HG03095 (cell line): ENCODE measurements around the gene RENBP.

ENCODE experiments used
- ATAC-seq: cut with Tn5 transposase; IDR thresholded peaks from one replicate; pipeline ENCODE4 v1.9.1; 2021; ENCODE audit warnings: moderate library complexity; ENCODE audit not compliant: unreplicated experiment

The RENBP gene

DNA sequence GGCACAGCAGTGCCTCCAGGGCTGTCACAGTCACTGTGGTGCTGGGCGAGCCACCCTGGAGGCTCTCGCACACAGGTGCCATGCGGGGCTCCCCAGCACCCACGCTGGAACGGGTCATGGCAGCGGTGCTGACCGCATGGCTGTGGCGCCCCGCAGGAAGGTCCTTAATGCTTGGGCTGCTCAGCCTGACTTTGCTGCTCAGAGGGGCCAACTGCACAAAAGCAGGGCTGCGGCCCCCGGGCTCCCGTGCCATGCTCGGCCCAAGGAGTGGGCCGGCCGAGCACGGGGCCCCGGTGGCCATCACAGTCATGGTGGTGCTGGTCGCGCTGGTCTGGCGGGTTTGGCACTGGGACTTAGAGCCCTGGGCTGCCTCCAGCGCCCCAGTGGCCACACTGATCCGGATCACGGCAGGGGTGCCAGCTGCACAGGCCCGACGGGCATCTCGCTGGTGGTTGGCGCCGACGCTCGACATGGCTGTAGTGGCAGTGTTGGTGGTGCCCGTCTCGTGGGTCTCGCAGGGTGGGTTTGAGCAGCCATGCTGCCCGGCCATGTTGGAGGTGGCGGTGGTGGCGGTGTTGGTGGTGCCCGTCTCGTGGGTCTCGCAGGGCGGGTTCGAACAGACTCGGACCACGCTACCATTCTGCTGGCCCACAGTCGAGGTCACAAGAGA is 10.2 kb upstream of the RENBP start:
- no peak for ATAC-seq

DNA sequence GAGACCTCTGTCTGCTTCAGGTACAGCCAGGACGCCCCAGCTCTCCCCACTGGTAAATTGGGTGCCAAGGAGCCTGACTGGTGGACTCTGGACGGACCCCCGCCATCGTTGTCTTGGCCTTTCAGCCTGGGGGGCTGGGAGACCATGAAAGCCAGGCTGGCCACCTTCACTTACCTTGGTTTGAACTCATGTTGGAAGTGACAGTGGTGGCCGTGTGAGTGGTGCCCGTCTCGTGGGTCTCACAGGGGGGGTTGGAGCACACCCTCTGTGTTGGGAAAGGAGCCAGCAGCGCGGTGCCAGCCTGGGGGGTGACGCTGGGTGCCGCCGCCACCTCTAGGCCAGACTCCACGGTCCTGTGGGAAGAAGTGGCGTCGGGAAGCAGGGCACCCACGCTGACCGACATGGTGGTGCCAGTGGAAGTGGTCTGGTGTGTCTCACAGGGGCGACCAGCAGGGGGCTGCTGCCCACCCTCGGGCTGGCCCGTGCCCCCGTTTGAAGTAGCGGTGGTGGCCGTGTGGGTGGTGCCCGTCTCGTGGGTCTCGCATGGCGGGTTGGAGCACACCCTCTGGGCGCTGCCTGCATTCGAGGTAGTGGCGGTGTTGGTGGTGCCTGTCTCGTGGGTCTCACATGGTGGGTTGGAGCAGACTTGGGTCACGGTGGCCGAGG is 9.6 kb upstream of the RENBP start:
- ATAC-seq: no peak

- no peak for ATAC-seq
Measured at GRCh38 chrX:153953342-153953830, 8.9 kb upstream of the RENBP start.

- ATAC-seq: no peak
Measured at GRCh38 chrX:153952373-153953026, 8.1 kb upstream of the RENBP start.

- ATAC-seq: no peak
Measured at GRCh38 chrX:153951683-153952372, 7.4 kb upstream of the RENBP start.

DNA sequence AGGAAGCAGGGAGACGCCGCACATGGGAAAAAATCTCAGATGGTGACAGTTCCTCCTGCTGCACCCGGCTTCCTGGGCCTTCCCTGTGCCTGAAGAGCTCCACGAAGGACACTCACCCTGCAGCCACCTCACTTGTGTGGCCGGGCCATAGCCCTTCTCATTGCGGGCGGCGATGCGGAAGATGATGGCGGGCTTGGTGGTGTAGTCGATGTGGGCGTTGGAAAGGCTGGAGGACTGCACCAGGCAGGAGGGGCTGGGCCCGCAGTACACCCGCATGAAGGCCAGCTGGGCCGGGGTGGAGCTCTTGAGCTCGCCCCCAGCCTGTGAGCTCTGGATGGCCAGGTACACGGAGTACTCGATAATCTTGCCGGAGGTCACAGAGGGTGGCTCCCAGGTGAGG is 5.7 kb upstream of the RENBP start:
- ATAC-seq: no peak

DNA sequence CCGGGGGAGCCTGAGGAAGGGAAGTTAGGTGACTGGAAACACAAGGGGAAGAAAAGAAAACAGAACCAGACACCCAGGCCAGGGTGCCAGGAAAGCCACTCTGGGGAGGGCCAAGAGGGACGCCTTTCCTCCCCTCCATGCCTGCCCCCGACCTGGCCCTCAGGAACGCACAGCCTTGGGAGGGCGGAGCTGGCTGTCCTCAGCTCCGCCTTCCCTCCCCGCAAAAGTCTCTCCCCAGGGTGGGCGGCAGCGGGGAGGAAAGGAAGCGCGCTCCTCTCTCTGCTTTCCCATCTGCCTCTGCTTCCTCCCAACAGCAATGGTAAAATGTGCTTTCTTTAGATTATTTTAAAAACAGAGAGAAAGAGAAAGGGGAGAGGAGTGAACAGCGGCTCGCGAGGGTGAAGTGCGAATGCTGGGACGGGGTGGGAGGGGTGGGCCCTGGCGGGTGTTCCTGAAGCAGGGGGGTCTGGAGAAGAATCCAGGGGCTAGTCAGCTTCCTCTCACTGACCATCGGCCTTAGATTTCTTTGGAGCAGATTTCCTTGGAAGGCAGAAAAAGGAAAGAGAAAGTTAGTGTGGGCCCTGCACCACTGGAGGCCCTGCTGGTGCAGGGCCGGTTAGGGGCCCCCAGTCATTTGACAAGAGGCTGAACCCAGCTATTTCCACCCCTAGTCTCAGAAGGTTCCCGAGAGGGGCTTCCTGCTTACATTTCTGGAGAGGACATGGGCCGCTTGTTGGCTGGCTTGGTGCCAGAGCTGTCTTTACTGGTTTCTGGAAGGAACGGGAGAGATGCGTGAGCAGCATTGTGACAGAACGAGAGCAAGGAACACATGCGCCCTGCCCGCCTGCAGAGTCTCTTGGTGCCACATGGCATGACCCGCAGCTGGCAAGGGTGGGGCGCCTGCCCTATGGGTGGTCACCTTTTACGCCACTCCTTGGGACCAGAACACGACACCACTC is 4.7 kb upstream of the RENBP start:
- no peak for ATAC-seq

GRCh38 chrX:153948002-153948466 is 3.6 kb upstream of the RENBP start:
- no peak for ATAC-seq

DNA sequence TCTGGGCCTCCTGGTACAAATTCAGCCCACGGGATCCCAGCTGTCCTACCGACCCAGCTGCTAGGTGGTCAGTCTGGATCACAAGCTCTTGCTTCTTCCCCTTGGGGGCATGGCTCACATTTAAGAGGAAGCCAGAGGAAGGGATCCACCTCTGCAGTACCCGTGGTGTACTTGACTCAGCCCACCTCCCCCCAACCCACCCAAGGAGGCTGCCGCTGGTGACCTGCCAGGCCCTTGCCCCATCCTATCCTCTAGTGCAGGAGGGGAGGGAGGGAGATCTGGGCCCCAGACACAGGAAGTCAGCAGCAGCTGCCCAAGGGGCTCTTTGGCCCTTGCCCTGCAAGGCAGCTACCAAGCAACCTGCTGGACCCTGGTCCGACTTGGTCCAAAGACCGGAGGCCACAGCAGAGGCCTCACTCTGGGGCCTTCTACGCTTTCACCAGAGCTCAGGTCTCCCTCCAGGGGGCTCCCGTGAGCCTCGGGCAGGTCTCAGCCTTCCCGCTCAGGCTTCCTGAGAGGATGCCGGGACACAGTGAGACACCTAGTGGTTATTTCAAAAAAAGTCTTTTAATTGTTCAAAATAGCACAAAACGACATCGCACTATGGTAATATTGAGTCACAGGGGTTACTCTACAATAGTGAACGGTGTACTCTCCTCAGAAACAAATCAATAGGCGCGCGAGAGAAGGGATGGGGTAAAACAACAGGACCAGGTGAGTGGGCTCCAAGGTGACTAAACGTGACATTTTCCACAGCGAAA is 2.7 kb upstream of the RENBP start:
- peak; percentile 58 for ATAC-seq

DNA sequence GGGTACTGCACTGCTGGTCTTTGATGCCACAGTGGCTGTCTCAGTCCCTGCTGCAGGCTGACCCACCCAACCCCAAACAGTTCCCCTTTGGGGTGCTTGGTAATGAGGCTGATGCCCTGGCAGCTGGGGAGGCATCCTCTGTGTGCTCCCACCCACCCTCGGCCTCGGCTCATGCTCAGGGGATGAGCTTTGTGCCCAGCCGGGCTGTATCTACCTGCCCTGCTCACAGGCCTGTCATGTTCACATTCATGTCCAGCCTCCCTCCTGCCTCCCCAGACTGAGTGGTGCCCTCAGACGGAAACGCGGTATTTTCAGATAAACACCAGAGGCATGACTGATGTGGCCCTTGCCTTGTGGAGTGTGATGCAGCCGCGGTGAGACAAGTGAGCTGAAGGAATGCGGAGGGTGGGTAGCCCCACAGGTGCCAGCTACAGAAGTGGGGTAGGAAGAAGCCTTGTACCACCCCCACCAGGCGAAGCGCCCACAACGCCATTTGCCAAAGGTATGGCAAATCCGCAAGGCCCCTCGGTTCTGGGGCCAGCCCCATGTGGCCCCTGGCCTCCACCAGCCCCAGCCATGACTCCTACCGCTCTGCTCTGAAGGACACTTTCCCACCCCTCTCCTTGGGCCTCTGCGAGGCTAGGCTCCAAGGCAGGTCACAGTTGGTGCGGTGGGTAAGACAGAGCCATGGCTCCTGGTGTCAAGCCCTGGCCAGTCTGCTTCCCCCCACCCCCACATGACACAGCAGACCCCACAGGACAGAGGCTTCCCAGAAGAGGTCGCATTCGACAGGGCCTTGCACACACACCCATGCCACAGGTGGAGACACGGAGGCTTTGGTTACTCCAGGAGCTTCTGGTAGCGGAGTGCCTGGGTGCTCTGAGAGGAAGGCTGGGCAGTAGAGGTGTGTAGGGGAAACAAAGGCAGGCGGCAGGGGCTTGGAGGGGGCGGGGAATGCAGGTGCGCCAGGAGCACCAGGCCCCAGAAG is 1.8 kb upstream of the RENBP start:
- no peak for ATAC-seq

- no peak for ATAC-seq
Measured at GRCh38 chrX:153944800-153945150, 332 bp upstream of the RENBP start.

DNA sequence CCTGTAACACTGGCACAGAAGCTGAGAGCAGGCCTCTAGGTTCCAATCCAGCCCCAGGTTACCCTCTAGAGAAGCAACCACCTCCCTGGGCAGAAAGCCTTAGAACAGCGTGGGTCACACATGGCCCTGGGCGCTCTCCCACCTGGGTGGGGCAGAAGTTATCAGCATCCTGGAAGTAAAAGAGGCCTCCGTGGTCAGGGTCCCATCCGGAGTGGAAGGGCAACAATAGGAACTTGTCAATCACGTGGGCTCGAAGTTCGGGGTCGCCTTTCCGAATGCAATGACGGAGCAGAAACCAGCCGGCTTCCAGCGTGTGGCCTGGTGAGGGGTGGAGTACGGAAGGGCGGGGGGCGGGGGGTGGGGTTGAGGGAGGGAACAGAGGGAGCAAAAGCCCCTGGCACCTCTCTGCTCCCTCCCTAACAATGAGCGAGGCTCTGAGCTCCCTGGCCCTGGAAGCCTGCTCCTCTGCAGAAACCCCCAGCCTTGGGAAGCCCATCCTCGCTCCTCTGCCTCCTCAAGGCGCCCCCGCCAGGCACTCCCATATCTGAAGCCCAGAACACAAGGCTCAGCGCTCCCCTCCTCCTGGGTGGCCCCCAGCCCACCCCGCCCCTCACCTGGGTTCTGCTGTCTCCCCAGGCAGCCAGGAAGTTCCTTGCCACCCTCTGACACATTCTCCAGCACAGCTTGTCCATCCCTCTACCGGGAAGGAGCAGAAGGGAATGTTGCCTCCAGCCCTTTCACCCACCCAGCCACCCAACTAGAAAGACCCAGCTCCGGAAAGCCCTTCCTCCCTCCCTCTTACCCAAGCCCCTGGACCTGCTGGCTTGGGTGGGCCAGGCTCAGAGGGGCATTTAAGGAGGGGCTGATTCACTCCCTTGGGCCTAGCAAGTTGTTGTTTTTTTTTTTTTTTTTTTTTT is 2.8 kb downstream of the RENBP start:
- no peak for ATAC-seq

- no peak for ATAC-seq
Measured at GRCh38 chrX:153939573-153939972, 4.9 kb downstream of the RENBP start.

DNA sequence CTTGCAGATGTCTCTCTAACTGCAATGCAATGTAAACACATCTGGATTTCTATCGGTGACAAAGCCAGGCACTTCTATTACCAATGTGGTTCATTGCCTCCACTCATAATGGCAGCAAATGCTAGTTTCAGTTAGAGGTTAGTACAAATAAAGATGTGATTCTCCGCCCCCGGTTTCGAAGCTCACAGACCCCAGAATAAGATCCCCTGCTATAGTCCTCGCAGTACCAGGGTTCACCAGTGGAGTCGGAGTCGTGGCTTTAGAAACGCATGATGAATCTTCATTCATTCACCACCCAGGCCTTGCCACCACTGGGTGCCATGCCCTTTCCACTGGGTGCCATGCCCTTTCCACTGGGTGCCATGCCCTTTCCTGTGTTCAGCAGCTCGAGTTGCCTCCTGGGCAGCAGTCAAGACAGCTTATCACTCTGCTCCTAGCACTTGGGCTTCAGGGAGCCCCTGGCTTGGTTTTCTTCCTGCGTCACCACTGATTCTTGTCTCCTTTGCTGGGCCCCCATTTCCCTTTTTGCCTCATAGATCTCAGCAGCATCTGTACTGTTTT is 6.1 kb downstream of the RENBP start:
- no peak for ATAC-seq

DNA sequence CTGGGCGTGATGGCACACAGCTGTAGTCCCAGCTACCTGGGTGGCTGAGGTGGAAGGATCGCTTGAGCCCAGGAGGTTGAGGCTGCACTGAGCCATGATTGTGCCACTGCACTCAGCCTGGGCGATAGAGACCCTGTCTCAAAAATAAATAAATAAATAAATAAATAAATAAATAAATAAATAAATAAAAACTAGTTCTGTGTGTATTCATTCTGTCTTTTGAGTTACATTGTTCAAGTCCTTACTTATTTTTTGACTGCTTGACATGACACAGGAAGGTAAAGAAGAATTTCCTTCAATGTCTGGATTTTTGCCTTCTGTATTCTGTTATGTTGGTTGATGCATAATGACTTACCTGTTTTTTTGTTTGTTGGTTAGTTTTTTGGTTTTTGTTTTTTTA is 7.4 kb downstream of the RENBP start:
- no peak for ATAC-seq

DNA sequence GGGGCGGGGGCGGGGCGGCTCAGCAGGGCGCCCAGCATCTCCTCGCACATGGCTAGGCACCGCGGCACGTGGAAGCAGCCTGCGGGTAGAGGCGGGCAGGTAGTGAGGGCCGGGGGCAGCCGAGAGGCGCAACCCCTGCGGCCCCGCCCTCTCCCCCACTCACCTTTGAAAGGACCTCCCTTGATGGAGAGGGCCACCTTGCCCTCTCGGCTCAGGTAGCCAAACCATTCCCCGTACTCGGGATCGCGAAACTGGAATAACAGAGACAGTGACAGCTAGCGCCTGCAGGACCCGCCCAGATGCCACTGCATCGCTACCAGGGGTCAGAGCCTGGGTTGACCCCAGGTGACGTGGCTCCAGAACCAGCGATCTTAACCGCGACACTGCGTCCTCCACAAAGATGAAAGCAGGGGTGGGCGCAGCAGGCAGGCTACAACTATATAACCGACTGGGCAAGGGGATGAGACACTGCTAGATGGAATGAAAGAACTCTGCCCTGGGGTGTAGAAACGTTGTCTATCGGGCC is 9.1 kb downstream of the RENBP start:
- ATAC-seq: no peak

- ATAC-seq: peak; percentile 89
Measured at GRCh38 chrX:153934762-153935325, 9.6 kb downstream of the RENBP start, which contains the start of gene NAA10. TSS of gene NAA10 (minus strand) at chrX:153935037. CDS start at chrX:153934904, 133 bp downstream.
